Transverse colon (tissue), 3 donors: ENCODE measurements around the gene PGM1.
A peak's percentile ranks its signal among the peaks of the same experiment; 100 is the strongest.

Experiments used
- CTCF ChIP-seq, 5 experiments: fragments of 200-600 bp in 3 of 5; fragments of 450-650 bp in 2 of 5; sonication (generic) in 3 of 5; IDR thresholded peaks; 1 replicate in 2 of 5; 2 replicates in 3 of 5; pipeline ENCODE4 v1.5.1; 2016 to 2017; ENCODE audit warnings: antibody characterized with exemption in 5 of 5, inconsistent platforms in 3 of 5, mild to moderate bottlenecking in 2 of 5, moderate library complexity in 1 of 5
- EP300 ChIP-seq: sonication (generic); formaldehyde crosslinking; IDR thresholded peaks from one replicate; pipeline ENCODE4 v1.6.1; 2017; ENCODE audit warnings: antibody characterized with exemption, low read depth
- POLR2A ChIP-seq: fragments of 450-650 bp; IDR thresholded peaks from one replicate; pipeline ENCODE4 v1.6.1; 2016; ENCODE audit warnings: antibody characterized with exemption, mild to moderate bottlenecking, moderate library complexity

GRCh38 chr1:63557365-63557987 lies 35.7 kb upstream of the PGM1 start:
- TF ChIP-seq CTCF (IDR thresholded peaks at IDR 0.05), result peak in 4 of 5 experiments; percentile 30 to 38 (median 36)
- no peak for TF ChIP-seq POLR2A
- TF ChIP-seq EP300, result no peak
